Stimulated activated CD4-positive, alpha-beta T cell treated with anti-CD3 and anti-CD28 coated beads, Interleukin-2, amount 100 ng/mL, for 4 hours (primary cell): ENCODE measurements around the gene SRBD1.
"Not testable (repeated sequence)": the region's sequence is repeated elsewhere in the genome, so short reads cannot be mapped to it uniquely, and the experiment has no call there.

Experiments
- DNase-seq: peaks from one replicate; pipeline ENCODE4 v3.0.0-alpha.2; 2020; ENCODE audit warnings: low read depth

Gene SRBD1

DNA sequence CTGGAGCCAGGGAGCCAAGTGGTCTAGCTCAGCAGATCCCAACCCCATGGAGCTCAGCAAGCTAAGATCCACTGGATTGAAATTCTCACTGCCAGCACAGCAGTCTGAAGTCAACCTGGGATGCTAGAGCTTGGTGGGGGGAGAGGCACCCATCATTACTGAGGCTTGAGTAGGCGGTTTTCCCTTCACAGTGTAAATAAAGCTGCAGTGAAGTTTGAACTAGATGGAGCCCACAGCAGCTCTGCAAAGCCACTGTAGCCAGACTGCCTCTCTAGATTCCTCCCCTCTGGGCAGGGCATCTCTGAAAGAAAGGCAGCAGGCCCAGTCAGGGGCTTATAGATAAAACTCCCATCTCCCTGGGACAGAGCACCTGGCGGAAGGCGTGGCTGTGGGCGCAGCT is 185.0 kb downstream of the SRBD1 start:
- not testable (repeated sequence) for DNase-seq

DNA sequence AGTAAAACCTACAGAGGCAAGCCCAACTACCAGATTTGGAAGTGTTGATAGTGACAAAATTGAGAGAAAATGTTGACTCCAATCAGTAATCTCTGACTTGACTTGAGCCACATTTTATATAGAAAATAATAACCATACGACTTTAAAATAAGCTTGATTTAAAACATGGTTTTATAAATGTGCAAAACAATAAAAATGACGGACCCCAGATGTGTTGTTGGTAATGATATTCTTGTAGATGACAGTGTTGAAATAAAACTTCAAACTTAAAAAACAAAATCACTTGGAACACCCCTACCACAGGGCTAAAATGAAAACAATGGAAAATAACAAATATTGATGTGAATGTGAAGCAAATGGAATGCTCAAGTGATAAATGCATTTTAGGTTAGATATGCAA is 188.1 kb downstream of the SRBD1 start:
- no peak for DNase-seq

DNA sequence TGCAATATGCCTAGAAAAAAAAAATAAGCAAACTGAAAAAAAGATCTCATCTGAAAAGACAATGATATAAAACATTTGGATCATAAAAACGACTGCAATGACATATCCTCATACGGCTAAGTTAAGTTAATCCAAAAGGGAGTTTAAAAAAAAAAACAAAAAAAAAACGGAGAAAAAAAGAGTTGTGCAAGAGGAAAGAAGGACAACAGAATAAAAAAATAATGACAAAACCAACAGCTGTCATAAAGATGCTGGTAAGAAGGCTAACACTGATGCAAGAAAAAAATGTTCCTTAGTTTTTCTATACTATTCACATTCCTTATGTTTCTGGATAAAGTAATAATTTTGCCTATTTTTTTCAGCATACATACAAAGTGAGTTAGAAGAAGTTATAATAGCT is 192.5 kb downstream of the SRBD1 start:
- DNase-seq: no peak

DNA sequence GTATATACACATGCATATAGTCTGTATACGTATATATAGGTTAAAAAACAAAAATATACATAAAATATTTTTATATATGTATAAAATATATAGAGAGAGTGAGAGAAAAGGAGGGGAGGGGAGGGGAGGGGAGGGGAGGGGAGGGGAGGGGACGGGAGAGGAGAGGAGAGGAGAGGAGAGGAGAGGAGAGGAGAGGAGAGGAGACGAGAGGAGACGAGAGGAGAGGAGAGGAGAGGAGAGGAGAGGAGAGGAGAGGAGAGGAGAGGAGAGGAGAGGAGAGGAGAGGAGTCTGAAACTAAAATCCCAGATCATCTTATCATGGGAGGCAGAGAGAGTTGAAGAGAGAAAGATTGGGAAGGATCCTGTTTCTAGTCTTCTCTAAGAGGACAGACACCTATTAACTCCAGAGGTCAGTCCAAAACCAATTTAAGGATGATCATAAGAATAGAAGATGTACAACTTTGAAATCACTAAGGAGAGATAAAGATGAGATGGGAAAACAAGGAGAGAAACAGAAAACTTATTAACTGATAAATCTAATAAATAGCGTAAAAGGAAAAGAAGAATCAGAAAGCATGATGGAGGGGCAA is 195.4 kb downstream of the SRBD1 start:
- no peak for DNase-seq

DNA sequence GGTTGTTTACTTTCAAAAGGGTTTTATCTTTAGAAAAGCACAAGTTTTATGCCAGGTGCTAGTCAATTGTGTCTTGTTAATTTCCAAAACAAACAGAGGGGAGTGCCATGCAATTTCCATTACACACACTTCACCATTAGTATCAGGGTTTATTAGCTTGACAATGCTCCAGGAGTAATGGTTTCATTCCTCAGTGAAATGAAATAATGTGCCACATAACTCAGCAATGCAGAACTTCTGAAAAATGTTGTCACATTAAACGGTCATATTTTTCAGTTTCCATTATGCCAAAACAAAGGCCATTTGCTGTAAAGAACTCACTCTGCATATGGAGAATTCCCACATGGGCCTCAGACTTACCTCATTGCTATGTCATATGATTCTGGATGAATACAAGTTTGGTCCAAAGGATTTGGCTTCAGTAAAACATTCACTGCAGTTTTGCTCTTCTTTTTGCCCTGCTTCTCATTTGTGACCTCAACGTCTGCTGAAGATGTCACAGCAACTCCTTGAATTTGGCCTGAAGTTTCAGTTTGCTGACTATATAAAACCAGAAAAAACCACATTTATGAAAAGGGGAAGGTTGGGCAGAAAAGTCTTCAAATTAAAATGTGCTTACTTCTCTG is 198.2 kb downstream of the SRBD1 start:
- no peak for DNase-seq

DNA sequence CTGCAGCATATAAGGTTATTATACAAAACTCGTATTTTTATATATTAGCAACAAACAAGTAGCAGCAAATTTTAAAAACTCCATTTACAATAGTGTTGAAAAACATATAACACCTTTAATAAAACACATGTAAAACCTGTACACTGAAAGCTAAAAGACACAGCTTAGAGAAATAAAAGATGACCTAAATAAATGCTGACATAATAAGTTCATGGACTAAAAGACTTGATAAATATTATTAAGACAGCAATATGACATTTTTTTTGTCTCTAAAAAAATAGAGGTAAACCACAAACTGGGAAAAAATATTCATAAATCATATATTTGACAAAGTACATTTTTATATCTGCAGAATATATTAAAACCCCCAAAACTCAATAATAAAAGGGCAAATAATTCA is 201.4 kb downstream of the SRBD1 start:
- no peak for DNase-seq

DNA sequence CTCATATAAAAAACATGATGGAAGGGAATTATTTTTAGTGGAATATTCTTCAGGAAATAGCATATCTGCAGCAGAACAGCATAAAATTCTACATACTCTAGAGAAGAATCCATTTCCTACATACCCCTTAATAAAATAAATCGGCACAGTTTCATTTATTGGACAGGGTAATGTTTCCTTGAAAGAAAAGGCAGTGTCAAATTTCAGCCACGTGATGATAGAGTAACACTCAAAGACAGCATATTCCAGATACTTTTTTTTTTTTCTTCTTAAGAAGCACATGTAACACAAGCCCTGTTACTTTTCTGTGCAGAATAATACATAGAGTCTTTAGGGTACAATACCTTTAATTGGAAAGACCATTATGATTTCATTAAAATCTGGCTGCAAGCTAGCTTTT is 204.4 kb downstream of the SRBD1 start:
- DNase-seq: no peak

DNA sequence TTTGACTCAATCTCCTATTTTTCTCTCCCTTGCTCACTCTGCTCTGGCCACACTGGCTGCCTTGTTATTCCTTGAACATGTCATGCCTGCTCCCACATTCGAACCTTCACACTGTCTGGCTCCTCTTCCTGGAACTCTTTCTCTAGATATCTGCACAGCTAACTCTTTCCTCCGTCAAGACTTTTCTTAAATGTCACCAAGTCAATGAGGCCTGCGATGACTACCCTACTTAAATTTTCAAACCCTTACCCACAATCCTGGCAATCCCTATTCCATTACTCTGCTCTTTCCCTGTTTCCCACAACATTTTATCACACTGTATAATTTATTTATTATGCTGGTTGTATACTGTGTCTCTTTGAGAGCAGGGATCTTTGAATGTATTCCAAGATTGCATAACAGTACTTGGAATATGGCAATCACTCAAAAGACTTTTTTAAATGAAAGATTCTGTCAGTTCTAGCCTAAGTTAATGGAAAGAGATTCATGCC is 206.2 kb downstream of the SRBD1 start:
- DNase-seq: no peak

DNA sequence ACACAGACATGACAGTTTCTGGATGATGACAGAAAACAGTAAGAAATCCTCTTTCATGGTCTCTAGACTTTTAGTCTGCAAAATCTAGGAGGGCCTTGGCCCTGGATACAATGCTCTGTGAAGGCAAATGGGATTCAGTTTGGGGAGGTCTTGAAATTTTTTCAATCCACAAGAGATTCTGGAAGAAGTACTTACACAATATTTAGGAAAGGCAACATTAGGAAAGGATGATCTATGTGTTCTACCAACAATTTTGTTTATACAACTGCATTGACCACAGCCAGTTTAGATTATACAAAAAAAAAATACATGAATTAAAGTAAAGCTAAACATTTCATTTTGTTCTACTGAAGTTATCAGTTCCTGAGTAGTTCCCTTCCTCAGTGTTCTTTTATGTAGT is 208.0 kb downstream of the SRBD1 start:
- DNase-seq: no peak

DNA sequence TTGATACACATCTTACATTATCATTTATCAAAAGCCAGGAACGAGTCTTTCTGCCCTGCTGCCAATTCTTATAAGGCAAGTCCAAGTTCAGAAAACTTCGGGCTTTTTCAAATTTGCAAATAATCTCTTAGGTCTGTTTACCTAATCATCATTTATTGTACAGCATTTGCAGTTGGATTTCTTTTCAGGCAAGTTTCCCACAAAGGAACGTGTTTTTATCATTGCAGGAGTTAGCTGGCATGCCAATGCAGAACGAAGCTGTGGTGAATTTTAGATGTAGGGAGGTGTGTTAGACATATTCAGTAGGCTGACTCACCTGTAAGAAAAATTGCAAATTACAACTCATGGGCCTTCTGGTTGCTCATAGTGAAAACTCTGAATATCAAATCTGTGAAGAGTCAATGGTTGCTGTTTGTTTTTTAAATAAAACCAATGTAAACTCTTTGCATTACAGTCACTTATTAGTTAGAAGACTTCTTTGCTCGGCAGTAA is 209.6 kb downstream of the SRBD1 start:
- no peak for DNase-seq

DNA sequence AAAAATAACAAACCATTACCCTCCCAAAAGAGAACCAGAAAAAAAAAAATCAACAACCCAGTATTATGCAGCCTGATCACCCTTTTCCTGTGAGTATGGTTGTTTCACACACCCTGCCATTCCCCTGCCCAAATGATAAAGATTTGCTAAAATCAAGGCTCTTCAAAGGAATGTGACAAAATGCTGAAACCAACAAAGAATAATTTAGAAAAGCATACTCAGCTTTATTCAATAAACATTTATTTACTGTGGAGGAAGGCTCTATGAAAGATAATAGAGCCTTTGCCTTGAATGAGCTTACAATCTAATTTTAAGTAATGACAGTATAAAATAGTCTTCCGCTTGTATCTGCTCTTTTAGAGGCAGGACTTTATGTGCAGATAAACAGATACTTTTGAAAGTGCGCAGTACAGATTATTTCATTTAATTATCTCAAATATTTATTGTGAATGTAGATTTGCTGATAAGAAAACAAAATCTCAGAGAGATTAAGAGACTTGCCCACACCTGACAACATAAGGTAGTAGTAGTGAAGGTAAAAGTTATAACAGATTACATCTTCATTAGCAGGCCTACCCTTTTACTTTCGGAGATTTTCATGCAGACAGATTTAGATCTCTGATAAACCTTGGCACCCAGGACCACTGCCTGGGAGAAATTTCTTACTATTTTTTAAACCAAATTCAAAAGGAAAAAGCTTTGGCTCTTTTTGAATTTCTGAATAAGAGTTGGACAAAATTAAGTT is 211.9 kb downstream of the SRBD1 start:
- DNase-seq: no peak

DNA sequence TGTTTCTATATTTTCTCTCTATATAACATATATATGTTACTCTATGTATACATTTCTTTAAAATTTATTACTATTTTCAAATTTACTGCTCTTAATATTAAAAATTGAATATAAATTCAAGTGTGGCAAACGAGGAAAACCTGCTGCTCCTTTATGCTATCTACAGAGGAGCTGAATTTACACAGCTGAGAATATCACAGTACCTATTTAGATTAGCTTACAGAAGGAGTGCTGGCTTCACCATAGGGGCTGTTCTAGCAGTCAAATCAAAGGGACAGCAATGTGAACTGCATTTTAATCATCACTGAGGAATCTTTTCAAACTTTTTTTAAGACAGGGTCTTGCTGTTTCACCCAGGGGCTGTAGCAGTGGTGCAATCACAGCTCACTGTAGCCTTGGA is 213.8 kb downstream of the SRBD1 start:
- no peak for DNase-seq

DNA sequence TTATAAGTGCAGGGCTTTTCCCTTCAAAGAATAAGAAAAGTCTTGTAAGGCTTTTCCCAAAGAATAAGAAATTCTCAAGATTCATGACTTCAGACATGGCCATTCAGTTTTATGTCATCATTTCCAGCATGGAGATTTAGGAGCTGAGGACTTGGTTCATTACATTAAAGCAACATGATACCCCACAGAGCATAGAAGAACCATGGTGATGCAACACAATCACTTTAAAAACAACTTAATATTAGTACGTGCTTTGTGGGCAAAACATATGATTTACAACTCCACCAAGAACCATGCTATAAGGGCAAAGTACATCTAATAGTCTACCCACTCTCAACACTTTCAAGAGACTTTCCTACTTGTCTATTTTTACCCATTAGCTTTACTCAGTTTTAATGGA is 214.4 kb downstream of the SRBD1 start:
- DNase-seq: no peak

DNA sequence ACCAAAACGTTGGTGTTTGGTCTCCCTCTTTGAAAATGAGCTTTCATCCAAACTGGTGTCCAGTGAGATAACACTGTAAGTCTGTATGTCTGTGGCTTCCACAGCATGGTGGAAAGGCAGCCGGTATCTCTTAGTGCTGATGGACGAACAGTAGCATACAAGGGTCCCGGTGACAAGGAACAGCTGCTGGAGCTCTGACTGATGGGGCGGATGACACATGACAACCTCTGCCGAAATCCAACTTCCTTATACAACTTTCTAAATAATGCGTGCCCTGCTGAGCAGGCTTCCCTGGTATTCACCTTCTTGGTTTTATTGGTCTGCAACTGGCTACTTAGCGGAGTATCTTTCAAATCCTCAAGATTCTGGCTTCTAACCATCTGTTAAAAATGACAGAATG is 216.2 kb downstream of the SRBD1 start:
- no peak for DNase-seq

DNA sequence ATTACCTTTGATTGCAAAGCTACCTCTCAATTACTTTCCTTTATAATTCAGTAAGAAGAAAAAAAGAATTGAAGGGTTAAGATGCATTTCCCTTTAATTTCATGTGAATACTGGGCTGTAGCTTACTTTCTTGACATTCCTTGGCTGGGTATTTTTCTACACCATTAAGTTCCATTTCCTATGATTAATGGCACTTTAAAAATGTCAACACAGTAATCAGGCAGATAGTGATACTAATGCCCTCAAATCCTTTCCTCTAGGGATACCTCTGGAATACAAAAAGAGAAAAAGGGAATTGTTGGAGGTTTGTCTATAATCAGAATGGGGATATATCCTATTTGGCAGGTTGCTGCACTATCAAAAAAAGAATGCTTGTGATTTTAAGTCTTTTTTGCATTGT is 216.9 kb downstream of the SRBD1 start:
- DNase-seq: no peak

DNA sequence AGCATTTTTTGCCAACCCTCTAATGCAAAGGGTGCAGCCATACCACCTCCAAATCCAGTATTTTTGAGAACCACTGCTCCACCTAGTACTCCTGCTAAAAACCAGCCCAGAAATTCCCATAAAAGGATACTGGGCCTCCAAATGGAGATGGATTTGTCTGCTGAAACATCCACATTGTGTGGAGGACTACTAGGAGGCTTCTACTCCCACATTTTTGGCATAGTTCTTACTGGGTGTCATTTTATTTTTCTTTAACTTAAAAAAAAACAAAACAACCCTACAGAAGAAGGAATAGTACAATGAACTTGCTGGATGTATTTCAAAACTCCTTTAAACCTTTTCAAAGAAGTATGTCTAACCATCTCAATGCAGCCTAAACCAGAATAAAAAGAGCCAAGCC is 219.2 kb downstream of the SRBD1 start:
- DNase-seq: no peak

DNA sequence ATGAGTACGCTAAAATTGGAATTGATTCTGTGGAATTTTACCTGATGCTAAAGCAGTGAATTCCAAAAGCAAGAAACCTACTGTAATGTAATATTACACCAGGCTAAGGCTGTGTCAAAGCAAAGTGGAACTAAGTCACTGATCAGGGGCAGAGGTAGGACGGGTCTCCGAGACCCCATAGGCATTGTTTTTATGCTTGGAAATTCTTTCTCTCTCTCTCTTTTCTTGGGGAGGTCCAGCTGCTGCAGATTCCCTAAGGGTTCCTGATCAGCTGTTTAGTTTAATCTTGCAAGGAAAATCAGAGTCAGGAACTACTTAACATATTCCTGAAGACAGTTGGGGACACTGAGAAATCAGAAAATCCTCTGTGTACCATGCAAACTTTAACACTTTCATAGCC is 220.2 kb downstream of the SRBD1 start:
- DNase-seq: no peak

DNA sequence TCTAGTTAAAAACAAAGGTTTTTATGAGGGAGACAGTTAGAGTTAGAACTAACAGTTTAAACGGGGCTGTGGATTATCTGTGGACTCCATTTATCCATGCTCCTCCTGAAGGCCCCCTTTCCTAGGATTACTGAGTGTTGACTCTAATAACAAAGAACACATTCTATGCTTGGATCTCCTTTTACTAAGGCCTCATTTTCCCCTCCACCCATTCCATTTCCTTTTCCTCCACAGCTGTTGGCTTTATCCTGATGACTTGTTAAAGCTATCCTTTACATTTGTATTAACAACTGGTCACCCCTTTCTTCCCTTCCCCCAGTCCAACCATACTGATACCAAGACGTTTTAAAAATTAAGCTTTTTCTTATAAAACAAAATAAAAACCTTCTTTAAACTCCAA is 220.6 kb downstream of the SRBD1 start:
- DNase-seq: no peak

DNA sequence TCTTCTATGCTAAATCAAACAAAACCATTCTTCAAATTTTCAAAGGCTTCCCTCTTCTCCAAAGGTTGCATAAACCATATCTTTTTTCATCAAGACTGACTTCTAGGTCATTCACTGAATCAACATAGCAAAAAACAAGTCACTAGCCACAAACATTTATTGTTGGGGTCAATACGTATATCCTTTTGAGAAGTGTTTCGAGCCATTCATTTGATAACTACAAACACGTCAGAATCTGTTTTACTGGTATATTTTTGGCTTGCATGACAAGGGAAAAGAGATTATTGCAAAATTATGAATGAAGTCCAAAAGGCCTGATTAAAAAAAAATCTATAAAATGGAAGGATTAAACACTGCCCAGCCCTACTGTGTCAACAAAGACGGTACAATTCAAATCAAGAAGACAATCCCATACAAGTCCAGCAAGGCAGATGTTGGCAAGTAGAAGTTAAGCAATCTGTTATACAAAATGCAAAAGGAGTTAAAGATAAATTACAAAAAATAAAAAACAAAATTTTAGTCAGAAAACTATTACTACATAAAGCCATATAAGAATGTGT is 222.4 kb downstream of the SRBD1 start:
- DNase-seq: no peak

DNA sequence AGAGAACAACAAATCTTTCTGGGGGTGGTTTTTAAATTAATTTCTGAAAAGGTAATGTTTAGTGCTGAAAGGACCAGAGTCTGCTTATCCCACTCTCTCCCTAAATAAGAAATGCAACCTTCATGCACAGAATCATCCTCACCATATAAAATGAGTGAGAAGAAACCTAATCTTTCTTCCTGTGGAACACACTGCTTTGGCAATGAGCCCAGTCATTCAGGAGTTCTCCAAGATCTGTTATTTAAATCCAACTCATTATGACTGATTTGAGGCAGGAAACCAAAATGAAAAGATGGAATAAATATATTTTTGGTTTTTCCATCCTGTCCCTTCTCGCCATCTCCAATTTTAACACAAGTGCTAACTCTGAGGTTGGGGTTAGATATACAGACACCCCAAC is 228.3 kb downstream of the SRBD1 start:
- no peak for DNase-seq

DNA sequence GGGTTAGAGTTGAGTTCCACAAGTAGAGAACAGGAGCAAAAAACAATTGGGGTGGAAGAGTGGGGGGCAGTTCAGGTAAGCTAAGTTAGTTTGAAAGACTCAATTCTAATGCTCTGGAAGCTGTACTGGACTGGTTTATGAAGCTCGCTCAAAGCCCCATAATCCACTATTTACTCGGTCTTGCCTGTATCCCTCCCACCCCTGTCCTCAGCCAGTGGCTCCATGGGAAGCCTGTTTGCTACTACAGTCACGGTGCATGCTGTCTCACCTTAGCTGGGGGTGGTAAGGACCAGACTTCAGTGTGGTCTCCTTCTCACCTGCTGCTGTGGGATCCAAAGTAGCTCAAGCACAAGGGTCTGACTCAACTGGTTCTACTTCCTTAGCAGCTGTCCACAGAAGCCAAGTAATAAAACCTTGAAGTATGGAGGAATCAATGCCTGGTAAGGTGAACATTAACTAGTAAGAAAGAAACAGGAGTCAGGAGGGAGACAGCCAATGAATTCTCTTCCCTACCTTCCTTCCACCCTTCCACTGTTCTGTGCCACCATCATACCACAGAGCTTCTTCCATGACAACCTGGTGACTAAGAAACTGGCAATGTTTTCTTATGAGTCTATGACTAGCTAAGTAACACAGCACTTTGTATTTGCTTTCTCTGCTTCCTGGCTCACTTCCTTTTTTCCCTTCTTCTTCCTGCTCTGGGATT is 230.8 kb downstream of the SRBD1 start:
- DNase-seq: no peak

DNA sequence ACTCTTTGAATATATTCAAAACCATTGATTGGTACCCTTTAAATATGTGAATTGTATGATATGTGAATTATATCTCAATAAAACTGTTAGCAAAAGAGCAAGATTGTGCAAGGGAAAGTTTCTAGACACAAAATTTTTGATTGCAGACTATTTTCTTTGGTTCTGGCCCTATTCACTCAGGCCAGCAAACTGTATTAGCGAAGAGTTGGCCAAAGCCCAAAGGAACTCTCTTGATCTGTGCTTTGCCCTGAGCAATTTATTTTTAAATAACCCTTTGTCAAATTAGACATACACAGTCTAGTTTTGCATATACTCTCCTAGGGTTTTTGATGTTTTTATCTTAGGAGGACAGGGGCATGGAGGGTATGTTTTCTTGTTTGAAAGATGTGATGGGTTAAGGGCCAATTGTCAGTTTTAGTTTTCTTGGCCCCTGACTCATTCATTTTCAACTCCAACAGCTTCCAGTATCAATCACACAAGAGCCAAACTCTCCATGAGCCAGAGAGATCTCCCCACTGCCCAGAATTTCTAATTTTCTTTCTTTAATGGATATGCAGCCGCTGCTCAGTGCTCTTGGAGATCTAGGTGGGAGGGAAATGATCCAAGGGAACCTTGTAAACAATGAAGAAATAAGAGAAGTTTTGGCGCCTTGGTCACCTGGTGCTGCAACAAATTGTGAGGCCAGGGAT is 231.5 kb downstream of the SRBD1 start:
- DNase-seq: no peak
